SH-SY5Y (cell line): ENCODE results near the gene PDXP.

Experiments used
- GATA2 ChIP-seq: IDR thresholded peaks from 2 replicates; pipeline ENCODE4 v1.6.1; 2011; ENCODE audit warnings: mild to moderate bottlenecking, low read depth, low read length
- GATA3 ChIP-seq: IDR thresholded peaks from 2 replicates; pipeline ENCODE4 v1.6.1; 2011; ENCODE audit warnings: low read depth, mild to moderate bottlenecking, low read length, moderate library complexity

The PDXP gene

DNA sequence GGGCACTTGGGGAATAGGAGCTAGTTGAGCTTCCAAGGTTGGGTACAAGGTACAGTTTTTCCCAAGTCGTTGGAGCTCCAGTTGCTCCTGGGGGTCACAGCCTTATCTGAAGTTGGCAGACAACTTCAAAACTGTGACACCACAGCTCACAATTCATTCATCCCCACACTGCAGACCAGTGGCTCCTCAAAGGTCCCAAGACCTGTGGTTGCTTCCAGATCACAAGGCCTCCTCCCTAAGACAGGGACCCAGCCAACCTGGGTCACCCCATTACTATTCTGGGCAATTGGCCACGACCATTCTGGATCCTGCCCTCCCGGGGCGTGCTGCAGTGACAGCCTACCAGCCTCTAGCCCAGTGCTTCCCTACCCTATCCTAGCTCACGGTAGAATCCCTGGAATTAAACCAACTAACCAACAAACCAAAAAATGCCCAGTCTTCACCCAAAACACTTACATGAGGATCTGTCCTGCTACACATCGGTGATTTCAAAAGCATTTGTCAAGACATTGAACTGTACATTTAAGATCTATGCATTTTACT is 862 bp upstream of the PDXP start:
- TF ChIP-seq GATA2, result no peak
- no peak for TF ChIP-seq GATA3

- no peak for TF ChIP-seq GATA2
- no peak for TF ChIP-seq GATA3
Observed at GRCh38 chr22:37659066-37659896, 758 bp downstream of the PDXP start.

GRCh38 chr22:37659897-37660708 is 1.6 kb downstream of the PDXP start:
- no peak for TF ChIP-seq GATA3
- TF ChIP-seq GATA2, result no peak

GRCh38 chr22:37660709-37661045 is 2.2 kb downstream of the PDXP start:
- no peak for TF ChIP-seq GATA3
- TF ChIP-seq GATA2, result no peak

- no peak for TF ChIP-seq GATA3
- no peak for TF ChIP-seq GATA2
Observed at GRCh38 chr22:37661160-37661924, 2.8 kb downstream of the PDXP start.

DNA sequence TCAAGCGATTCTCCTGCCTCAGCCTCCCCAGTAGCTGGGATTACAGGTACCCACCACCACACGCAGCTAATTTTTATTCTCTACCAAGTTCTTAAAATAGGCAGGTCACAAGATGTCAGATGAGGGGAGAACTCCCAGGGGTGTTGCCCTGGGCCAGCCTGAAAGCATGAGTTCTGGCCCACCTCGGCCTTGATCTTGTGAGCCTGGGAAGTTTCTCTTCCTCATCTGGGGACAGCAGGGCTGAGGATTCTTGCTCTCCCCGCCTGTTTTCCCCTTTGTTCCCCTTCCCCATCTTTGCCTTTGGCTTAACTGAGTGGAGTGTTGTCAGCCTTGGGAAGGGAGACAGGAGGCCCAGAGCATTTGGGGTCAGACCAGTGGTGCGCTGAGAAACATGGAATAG is 3.5 kb downstream of the PDXP start:
- TF ChIP-seq GATA2 (no peak), GATA3 (no peak)

DNA sequence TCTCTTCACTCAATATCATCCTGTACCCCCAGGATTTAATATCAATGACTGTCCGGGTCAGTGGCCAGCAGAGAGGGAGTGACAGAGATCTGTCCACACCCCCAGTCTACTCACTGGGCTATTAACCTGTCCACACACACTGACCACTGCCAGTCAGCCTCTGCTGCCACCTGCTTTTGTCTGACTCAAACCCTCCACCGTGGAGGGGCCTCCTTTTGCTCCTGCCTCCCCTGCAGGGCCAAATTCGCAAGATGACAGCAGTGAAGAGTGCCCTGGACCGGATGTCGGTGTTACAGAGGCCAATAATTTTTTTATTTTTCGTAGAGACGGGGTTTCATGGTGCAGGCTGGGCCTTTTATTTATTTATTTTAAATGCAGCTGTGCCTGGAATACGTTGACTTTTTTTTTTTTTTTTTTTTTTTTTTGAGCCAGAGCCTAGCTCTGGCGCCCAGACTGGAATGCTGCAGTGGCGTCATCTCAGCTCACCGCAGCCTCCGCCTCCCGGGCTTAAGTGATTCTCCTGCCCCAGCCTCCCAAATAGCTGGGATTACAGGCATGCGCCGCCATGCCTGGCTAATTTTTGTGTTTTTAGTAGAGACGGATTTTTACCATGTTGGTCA is 5.1 kb downstream of the PDXP start:
- TF ChIP-seq GATA2 (no peak), GATA3 (no peak)

GRCh38 chr22:37664249-37665101 is 6.0 kb downstream of the PDXP start:
- TF ChIP-seq GATA3, result no peak
- no peak for TF ChIP-seq GATA2

DNA sequence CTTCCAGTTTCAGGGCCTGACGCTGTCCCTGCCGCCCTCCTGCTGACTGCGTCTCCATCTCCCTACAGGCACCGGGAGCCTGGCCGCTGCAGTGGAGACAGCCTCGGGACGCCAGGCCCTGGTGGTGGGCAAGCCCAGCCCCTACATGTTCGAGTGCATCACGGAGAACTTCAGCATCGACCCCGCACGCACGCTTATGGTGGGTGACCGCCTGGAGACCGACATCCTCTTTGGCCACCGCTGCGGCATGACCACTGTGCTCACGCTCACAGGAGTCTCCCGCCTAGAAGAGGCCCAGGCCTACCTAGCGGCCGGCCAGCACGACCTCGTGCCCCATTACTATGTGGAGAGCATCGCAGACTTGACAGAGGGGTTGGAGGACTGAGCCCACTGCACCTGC is 7.0 kb downstream of the PDXP start:
- no peak for TF ChIP-seq GATA3
- TF ChIP-seq GATA2, result no peak

DNA sequence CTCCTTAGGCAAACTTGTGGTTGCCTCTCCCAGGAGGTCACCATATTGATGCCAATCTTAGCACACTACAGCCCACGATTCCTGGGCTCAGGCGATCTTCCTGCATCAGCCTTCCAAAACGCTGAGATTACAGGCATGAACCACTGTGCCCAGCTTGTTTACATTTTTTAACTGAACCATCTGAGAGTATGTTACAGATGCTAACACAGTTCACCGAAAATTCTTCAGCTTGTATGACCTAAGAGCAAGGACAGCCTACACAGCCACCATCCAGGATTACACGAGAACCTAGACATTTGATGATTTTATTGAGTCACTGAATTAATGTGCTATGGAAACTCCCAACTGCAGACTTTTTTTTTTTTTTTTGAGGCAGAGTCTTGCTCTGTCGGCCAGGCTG is 11.1 kb downstream of the PDXP start:
- TF ChIP-seq GATA2 (no peak), GATA3 (no peak)

DNA sequence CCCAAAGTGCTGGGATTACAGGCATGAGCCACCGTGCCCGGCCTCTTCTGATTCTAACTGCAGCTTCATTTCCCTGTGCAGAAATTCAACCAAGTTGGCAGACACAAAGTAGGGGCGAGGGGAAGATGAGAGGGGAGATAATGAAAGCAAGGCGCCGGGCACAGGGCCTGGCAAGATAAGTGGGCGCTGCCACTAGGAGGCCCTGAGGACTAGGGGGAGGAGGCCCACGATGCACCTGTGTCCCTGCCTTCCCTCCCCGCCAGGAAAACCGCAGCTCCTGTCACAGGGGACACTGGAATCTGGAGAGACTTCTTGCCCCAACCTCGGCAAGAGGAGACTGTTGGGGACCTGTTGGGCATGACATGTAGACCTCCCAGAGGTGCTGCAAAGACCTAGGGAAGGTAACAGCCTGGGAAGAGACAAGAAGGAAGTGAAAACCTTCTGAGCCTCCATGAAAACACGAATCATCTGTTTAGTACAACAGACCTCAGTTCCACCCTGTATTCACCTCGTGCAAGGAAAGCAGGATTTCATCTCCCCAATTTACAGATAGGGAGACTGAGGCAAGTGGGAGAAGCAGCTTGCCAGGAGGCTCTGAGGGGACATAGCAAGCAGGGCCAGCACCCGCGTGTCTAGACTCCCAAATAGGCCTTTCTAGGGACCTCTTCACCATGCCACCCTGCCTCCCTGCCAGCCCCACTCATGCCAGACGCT is 13.8 kb downstream of the PDXP start:
- TF ChIP-seq GATA2 (peak; percentile 80), GATA3 (no peak)

GRCh38 chr22:37672920-37673455 is 14.5 kb downstream of the PDXP start:
- TF ChIP-seq GATA2 (no peak), GATA3 (no peak)
